BJ (cell line): Measurements from ENCODE around the gene JMJD1C. TPM values are rescaled to one million over a fixed set of nuclear protein-coding genes. Genes with fewer than 3 reads are reported as not detected.

ENCODE experiments used
- CTCF ChIA-PET: fragments of 350-600 bp; formaldehyde crosslinking; extraction: SDS; loops from one replicate; lab custom pipeline; 2021; ENCODE audit warnings: antibody characterized with exemption, inconsistent platforms; lab: Yijun Ruan, JAX
- POLR2A ChIA-PET: fragments of 300-600 bp; sonication (Branson Sonifier 250); formaldehyde crosslinking; extraction: SDS; loops from one replicate; lab custom pipeline; 2021; ENCODE audit warnings: antibody characterized with exemption; lab: Charles Lee
- DNase-seq: peaks from one replicate; pipeline ENCODE4 v3.0.0-alpha.2; 2011; ENCODE audit warnings: low read depth
- H3K27me3 ChIP-seq: 2 replicates; pipeline ENCODE4 v1.6.0; 2011; ENCODE audit warnings: low read length; ENCODE audit not compliant: control insufficient read depth, insufficient read depth
- H3K36me3 ChIP-seq: 2 replicates; pipeline ENCODE4 v1.5.1; 2011; ENCODE audit warnings: low read length; ENCODE audit not compliant: control insufficient read depth, insufficient read depth
- H3K4me3 ChIP-seq: 2 replicates; pipeline ENCODE4 v1.5.1; 2011; ENCODE audit warnings: low read depth, mild to moderate bottlenecking, control low read depth, low read length
- CTCF ChIP-seq: IDR thresholded peaks from 2 replicates; pipeline ENCODE4 v1.5.1; 2011; ENCODE audit warnings: low read depth, mild to moderate bottlenecking, control low read depth, inconsistent platforms, low read length, moderate library complexity; ENCODE audit not compliant: insufficient read depth
- polyA plus RNA-seq: library from polyadenylated mRNA; depleted of rRNA; stranded (reverse); fragments of >200 nt; gene quantifications from 2 replicates; pipeline ENCODE4 v1.2.3, GENCODE V29; 2011

Gene JMJD1C
- polyA plus RNA-seq, 1 experiment = 14.2 TPM

GRCh38 chr10:63425512-63425911 lies 40.3 kb downstream of the JMJD1C start:
- no peaks in the 10 kb centered on the region for H3K36me3 ChIP-seq
- no peak overlapping the region for H3K4me3 ChIP-seq
- no peak for TF ChIP-seq CTCF
- ChIA-PET POLR2A (no interaction called here), CTCF (no interaction called here)
- no peak for DNase-seq
- no peaks in the 10 kb centered on the region for H3K27me3 ChIP-seq

DNA sequence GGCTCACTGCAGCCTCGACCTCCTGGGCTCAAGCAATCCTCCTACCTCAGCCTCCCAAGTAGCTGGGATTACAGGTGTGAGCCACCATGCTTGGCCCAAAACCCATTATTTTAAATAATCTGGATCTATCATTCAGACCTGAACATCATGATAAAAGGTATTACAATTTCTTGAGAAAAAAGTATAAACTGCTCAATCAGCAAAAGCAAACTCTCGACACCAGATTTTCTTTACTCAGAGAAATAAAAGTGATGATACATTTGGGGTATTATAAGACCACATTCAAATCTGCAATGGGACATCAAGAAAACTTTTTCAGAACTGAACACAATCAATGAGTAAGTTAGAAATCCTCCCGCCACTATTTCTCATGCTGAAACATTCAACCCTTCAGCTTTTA lies 41.2 kb downstream of the JMJD1C start:
- DNase-seq = no peak
- ChIA-PET CTCF (no interaction called here), POLR2A (no interaction called here)
- H3K4me3 ChIP-seq = no peak overlapping the region
- no peaks in the 10 kb centered on the region for H3K27me3 ChIP-seq
- H3K36me3 ChIP-seq = no peaks in the 10 kb centered on the region
- TF ChIP-seq CTCF = no peak

GRCh38 chr10:63423494-63423893 lies 42.3 kb downstream of the JMJD1C start:
- ChIA-PET POLR2A (no interaction called here), CTCF (no interaction called here)
- no peak for DNase-seq
- Histone ChIP-seq H3K27me3 (no peaks in the 10 kb centered on the region), H3K4me3 (no peak overlapping the region), H3K36me3 (no peaks in the 10 kb centered on the region)
- no peak for TF ChIP-seq CTCF

DNA sequence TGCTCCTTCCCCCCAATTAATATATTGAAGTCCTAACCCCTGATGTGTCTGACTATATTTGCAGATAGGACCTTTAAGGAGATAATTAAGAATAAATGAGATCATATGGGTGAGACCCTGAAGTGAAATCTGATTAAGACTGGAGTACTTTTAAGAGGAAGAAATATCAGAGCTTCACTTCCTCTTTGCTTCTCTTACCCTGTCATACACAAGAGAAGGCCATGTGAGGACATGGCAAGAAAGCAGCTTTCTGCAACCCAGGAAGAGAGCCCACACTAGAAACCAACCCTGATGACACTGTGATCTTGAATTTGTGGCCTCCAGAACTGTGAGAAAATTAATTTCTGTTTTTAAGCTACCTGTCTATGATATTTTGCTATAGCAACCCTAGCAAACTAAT lies 44.2 kb downstream of the JMJD1C start:
- CTCF ChIA-PET = no interaction called here
- Histone ChIP-seq H3K27me3 (no peaks in the 10 kb centered on the region), H3K36me3 (no peaks in the 10 kb centered on the region), H3K4me3 (no peak overlapping the region)
- TF ChIP-seq CTCF = no peak
- no peak for DNase-seq
- POLR2A ChIA-PET = no interaction called here

DNA sequence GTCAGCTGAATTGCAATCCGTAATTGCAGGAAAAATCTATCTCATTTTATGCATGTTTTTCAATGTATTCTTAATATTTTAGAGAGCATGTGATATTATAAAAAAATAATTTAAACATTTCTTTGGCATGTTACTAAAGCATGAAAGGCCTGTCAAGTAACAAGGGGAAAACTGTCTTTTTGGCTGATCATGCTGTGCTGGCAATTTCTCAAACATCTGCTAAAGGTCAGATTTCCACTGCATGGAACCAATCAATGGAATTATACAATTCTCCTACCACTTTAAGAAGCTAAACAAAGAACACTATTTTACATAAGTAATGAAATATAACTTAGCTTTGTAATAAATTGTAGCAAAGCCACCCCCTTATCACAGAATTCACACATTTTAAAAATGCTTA lies 49.4 kb downstream of the JMJD1C start:
- Histone ChIP-seq H3K4me3 (no peak overlapping the region), H3K36me3 (no peaks in the 10 kb centered on the region), H3K27me3 (no peaks in the 10 kb centered on the region)
- no peak for DNase-seq
- CTCF ChIA-PET = no interaction called here
- no peak for TF ChIP-seq CTCF
- POLR2A ChIA-PET = no interaction called here
